ENCODE data around the gene PIEZO1. TPM values are rescaled to one million over a fixed set of nuclear protein-coding genes. Genes with fewer than 3 reads are reported as not detected.
A peak's percentile ranks its signal among the peaks of the same experiment; 100 is the strongest.

Gene PIEZO1
- total RNA-seq, 1 donor, result 197 TPM

- H3K4me3 ChIP-seq (ENCODE audit: low read depth, low read length), result no peak overlapping the region
- no peak for TF ChIP-seq CTCF (IDR thresholded peaks at IDR 0.05; ENCODE audit: insufficient read depth, low read depth, low read length)
- DNase-seq (ENCODE audit: low read depth), result no peak
These were observed 22.8 kb upstream of the PIEZO1 start for GRCh38 chr16:88807626-88808453.

- TF ChIP-seq CTCF (IDR thresholded peaks at IDR 0.05; ENCODE audit: insufficient read depth, low read depth, low read length), result no peak
- no peak for DNase-seq (ENCODE audit: low read depth)
- no peak overlapping the region for H3K4me3 ChIP-seq (ENCODE audit: low read depth, low read length)
These were observed 22.2 kb upstream of the PIEZO1 start for GRCh38 chr16:88807142-88807625.

- DNase-seq (ENCODE audit: low read depth), result no peak
- no peak for TF ChIP-seq CTCF (IDR thresholded peaks at IDR 0.05; ENCODE audit: insufficient read depth, low read depth, low read length)
- H3K4me3 ChIP-seq (ENCODE audit: low read depth, low read length), result no peak overlapping the region
These were observed 21.6 kb upstream of the PIEZO1 start for GRCh38 chr16:88806491-88807111.

- TF ChIP-seq CTCF (IDR thresholded peaks at IDR 0.05; ENCODE audit: insufficient read depth, low read depth, low read length), result no peak
- H3K4me3 ChIP-seq (ENCODE audit: low read depth, low read length), result no peak overlapping the region
- DNase-seq (ENCODE audit: low read depth), result no peak
These were observed 20.9 kb upstream of the PIEZO1 start for GRCh38 chr16:88805887-88806393.

GRCh38 chr16:88805340-88805715 is 20.3 kb upstream of the PIEZO1 start:
- H3K4me3 ChIP-seq (ENCODE audit: low read depth, low read length), result no peak overlapping the region
- DNase-seq (ENCODE audit: low read depth), result no peak
- no peak for TF ChIP-seq CTCF (IDR thresholded peaks at IDR 0.05; ENCODE audit: insufficient read depth, low read depth, low read length)

GRCh38 chr16:88804552-88805339 is 19.7 kb upstream of the PIEZO1 start:
- H3K4me3 ChIP-seq (ENCODE audit: low read depth, low read length), result peak overlapping the region; percentile 69
- no peak for TF ChIP-seq CTCF (IDR thresholded peaks at IDR 0.05; ENCODE audit: insufficient read depth, low read depth, low read length)
- DNase-seq (ENCODE audit: low read depth), result no peak

Measured in fibroblast of villous mesenchyme (primary cell).